ENCODE data around the gene SASH1. TPM values are rescaled to one million over a fixed set of nuclear protein-coding genes. Genes with fewer than 3 reads are reported as not detected.

Gene SASH1
- total RNA-seq, 1 experiment from 2014 or later = 6.6 TPM

GRCh38 chr6:148563066-148563465, 220.4 kb downstream of the SASH1 start:
- BruUV-seq (replicated peaks) = no TSS peak
- TF ChIP-seq POLR2AphosphoS5 (IDR thresholded peaks at IDR 0.05; ENCODE audit: low read depth, low read length) (no peak), SIN3A (IDR thresholded peaks at IDR 0.05; ENCODE audit: borderline replicate concordance, insufficient read depth, low read depth, low read length) (no peak)
- in situ Hi-C loops (cut with HindIII; ENCODE audit: low pct_unique_long_range_greater_than_20kb, low sequenced_read_pairs) (no loop called here), intact Hi-C loops (cut with micrococcal nuclease; ENCODE audit: unreplicated experiment) (no loop called here)
- H3K4me3 ChIP-seq (ENCODE audit: low read depth in 2 of 2, low read length in 2 of 2) = no peak overlapping the region
- ChIA-PET POLR2A (no interaction called here), CTCF (no interaction called here)
- H3K9me3 ChIP-seq (ENCODE audit: control insufficient read depth, insufficient read depth, low read depth, low read length) = no peaks in the 10 kb centered on the region
- H3K27me3 ChIP-seq (ENCODE audit: control insufficient read depth, insufficient read depth, low read length) = no peaks in the 10 kb centered on the region
- H3K36me3 ChIP-seq (ENCODE audit: control insufficient read depth, insufficient read depth, low read length) = no peaks in the 10 kb centered on the region
- ATAC-seq = no peak
- DNase-seq (ENCODE audit: low read depth, low spot score) = no peak
- H3K4me1 ChIP-seq (ENCODE audit: control insufficient read depth, insufficient read depth, low read length) = peaks cover 3% of the 10 kb centered on the region; the same call in 1 of the 2 replicates
- H3K27ac ChIP-seq (ENCODE audit: low read length) = no peak overlapping the region

GRCh38 chr6:148564494-148565035, 221.9 kb downstream of the SASH1 start:
- ChIA-PET CTCF (interaction anchor here (0.7 kb wide), 1 partner anchor 139 kb away, joined by 3 read pairs; no protein-coding TSS in a partner anchor), POLR2A (no interaction called here)
- TF ChIP-seq TCF7L2 (IDR thresholded peaks at IDR 0.05; ENCODE audit: low read depth, low read length) (no peak), SIN3A (IDR thresholded peaks at IDR 0.05; ENCODE audit: borderline replicate concordance, insufficient read depth, low read depth, low read length) (no peak), POLR2AphosphoS5 (IDR thresholded peaks at IDR 0.05; ENCODE audit: low read depth, low read length) (no peak), REST (IDR thresholded peaks at IDR 0.05; ENCODE audit: insufficient read depth in 1 of 2, low read depth in 2 of 2, low read length in 1 of 2) (no peak), CTCF (IDR thresholded peaks at IDR 0.05) (no peak)
- no peak overlapping the region for H3K4me3 ChIP-seq (ENCODE audit: low read depth in 2 of 2, low read length in 2 of 2)
- H3K27me3 ChIP-seq (ENCODE audit: control insufficient read depth, insufficient read depth, low read length) = no peaks in the 10 kb centered on the region
- no peak overlapping the region for H3K27ac ChIP-seq (ENCODE audit: low read length)
- ATAC-seq (no peak), DNase-seq (ENCODE audit: low read depth, low spot score) (no peak)
- no TSS peak for BruUV-seq (replicated peaks)
- no peaks in the 10 kb centered on the region for H3K36me3 ChIP-seq (ENCODE audit: control insufficient read depth, insufficient read depth, low read length)
- in situ Hi-C loops (cut with HindIII; ENCODE audit: low pct_unique_long_range_greater_than_20kb, low sequenced_read_pairs) = no loop called here
- H3K4me1 ChIP-seq (ENCODE audit: control insufficient read depth, insufficient read depth, low read length) = peaks cover 3% of the 10 kb centered on the region; the same call in 1 of the 2 replicates
- H3K9me3 ChIP-seq (ENCODE audit: control insufficient read depth, insufficient read depth, low read depth, low read length) = no peaks in the 10 kb centered on the region
- intact Hi-C loops (cut with micrococcal nuclease; ENCODE audit: unreplicated experiment) = no loop called here

DNA sequence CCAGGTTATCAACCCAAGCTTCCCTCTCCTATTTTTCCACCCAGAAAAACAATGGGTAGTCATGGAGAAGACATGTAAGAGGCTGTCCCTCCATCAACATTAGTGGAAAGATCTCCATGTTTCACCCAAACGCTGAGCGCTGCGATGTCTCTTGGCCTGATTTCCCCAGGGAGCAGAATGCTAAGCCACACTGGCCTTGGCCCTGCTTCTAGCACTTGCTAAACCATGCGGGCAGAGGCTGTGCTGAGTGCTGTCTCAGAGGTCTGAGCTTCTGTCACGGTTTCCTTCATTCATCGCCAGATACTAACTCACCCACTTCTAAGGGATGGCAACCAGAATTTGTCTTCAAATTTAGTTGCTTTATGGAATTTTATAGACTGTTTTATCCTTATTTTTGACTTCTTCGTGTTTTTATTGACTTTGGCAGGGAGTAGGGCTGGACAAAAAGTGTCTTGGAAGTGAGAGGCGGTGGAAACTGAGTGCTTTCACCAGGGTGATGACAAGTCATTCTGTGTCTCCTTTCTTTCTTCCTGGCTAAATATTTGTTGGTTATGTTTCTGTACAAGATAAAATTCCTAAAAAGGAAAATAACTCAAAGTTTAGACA, 222.8 kb downstream of the SASH1 start:
- ChIA-PET POLR2A (no interaction called here), CTCF (no interaction called here)
- BruUV-seq (replicated peaks) = no TSS peak
- Histone ChIP-seq H3K4me1 (ENCODE audit: control insufficient read depth, insufficient read depth, low read length) (no peaks in the 10 kb centered on the region), H3K36me3 (ENCODE audit: control insufficient read depth, insufficient read depth, low read length) (no peaks in the 10 kb centered on the region), H3K4me3 (ENCODE audit: low read depth in 2 of 2, low read length in 2 of 2) (no peak overlapping the region), H3K27me3 (ENCODE audit: control insufficient read depth, insufficient read depth, low read length) (no peaks in the 10 kb centered on the region), H3K9me3 (ENCODE audit: control insufficient read depth, insufficient read depth, low read depth, low read length) (no peaks in the 10 kb centered on the region), H3K27ac (ENCODE audit: low read length) (no peak overlapping the region)
- ATAC-seq (no peak), DNase-seq (ENCODE audit: low read depth, low spot score) (no peak)
- in situ Hi-C loops (cut with HindIII; ENCODE audit: low pct_unique_long_range_greater_than_20kb, low sequenced_read_pairs) (no loop called here), intact Hi-C loops (cut with micrococcal nuclease; ENCODE audit: unreplicated experiment) (no loop called here)
- TF ChIP-seq CTCF (IDR thresholded peaks at IDR 0.05) = no peak
- no peak for TF ChIP-seq SIN3A (IDR thresholded peaks at IDR 0.05; ENCODE audit: borderline replicate concordance, insufficient read depth, low read depth, low read length)
- TF ChIP-seq POLR2AphosphoS5 (IDR thresholded peaks at IDR 0.05; ENCODE audit: low read depth, low read length) = no peak
- no peak for TF ChIP-seq TCF7L2 (IDR thresholded peaks at IDR 0.05; ENCODE audit: low read depth, low read length)
- no peak for TF ChIP-seq REST (IDR thresholded peaks at IDR 0.05; ENCODE audit: insufficient read depth in 1 of 2, low read depth in 2 of 2, low read length in 1 of 2)
